H1 (cell line): ENCODE data around the gene AFAP1L1. TPM values are rescaled to one million over a fixed set of nuclear protein-coding genes. Genes with fewer than 3 reads are reported as not detected.

ENCODE experiments used
- CTCF ChIA-PET: fragments of 300-600 bp; sonication (Branson Sonifier 250); formaldehyde crosslinking; loops from one replicate; lab custom pipeline; 2021; ENCODE audit not compliant: partially characterized antibody; lab: Charles Lee
- POLR2A ChIA-PET: fragments of 300-600 bp; sonication (Branson Sonifier 250); formaldehyde crosslinking; loops from one replicate; lab custom pipeline; 2021; ENCODE audit warnings: inconsistent platforms; ENCODE audit not compliant: partially characterized antibody; lab: Charles Lee
- DNase-seq, 2 experiments: peaks; one replicate each; pipeline versions ENCODE4 v3.0.0 to v3.0.0-alpha.2; 2010 to 2022; ENCODE audit warnings: low spot score in 2 of 2, low read depth in 1 of 2, mixed read lengths in 1 of 2
- FAIRE-seq: peaks from 2 replicates; lab custom pipeline; 2011; peaks lifted over from hg19 to GRCh38; lab: Jason Lieb, UNC
- H2AFZ ChIP-seq: 2 replicates; pipeline ENCODE4 v1.8.1; 2012; ENCODE audit warnings: low read length, inconsistent platforms
- H2AK5ac ChIP-seq: 2 replicates; pipeline ENCODE4 v1.6.1; 2013; ENCODE audit warnings: low read depth, low read length
- H2BK120ac ChIP-seq: replicated peaks from 2 replicates; pipeline ENCODE3; 2013; ENCODE audit warnings: low read depth, low read length, inconsistent platforms
- H2BK12ac ChIP-seq: 2 replicates; pipeline ENCODE4 v1.6.1; 2013; ENCODE audit warnings: low read depth, low read length
- H2BK15ac ChIP-seq: 2 replicates; pipeline ENCODE4 v1.6.1; 2013; ENCODE audit warnings: low read length
- H2BK20ac ChIP-seq: 2 replicates; pipeline ENCODE4 v1.6.1; 2013; ENCODE audit warnings: low read length
- H2BK5ac ChIP-seq: 2 replicates; pipeline ENCODE4 v1.6.1; 2013; ENCODE audit warnings: low read depth, low read length
- H3K14ac ChIP-seq: 2 replicates; pipeline ENCODE4 v1.6.1; 2013; ENCODE audit warnings: inconsistent platforms; ENCODE audit not compliant: insufficient read length
- H3K18ac ChIP-seq: 2 replicates; pipeline ENCODE4 v1.6.1; 2013; ENCODE audit warnings: low read length; ENCODE audit errors: extremely low read depth
- H3K23ac ChIP-seq: 2 replicates; pipeline ENCODE4 v1.6.1; 2013; ENCODE audit warnings: inconsistent platforms; ENCODE audit not compliant: insufficient read length
- H3K23me2 ChIP-seq: 2 replicates; pipeline ENCODE4 v1.6.1; 2013; ENCODE audit warnings: low read depth, low read length
- H3K27ac ChIP-seq: 2 replicates; pipeline ENCODE4 v1.6.1; 2011; ENCODE audit warnings: low read depth, low read length, inconsistent platforms
- H3K27me3 ChIP-seq, 4 experiments: replicated peaks in 1 of 4; 1 replicate in 1 of 4; 2 replicates in 3 of 4; pipeline versions ENCODE4 v1.6.1 to v1.8.1; 2011 to 2013; ENCODE audit warnings: low read length in 3 of 4, mild to moderate bottlenecking in 3 of 4, inconsistent platforms in 2 of 4, mixed read lengths in 2 of 4, moderate library complexity in 1 of 4; ENCODE audit not compliant: control insufficient read depth in 3 of 4, insufficient read depth in 3 of 4; ENCODE audit errors: extremely low read depth in 1 of 4
- H3K36me3 ChIP-seq, 4 experiments: 2 replicates each; pipeline versions ENCODE4 v1.6.1 to v1.8.1; 2011 to 2013; ENCODE audit warnings: mild to moderate bottlenecking in 4 of 4, low read length in 3 of 4, moderate library complexity in 2 of 4, control low read depth in 1 of 4, inconsistent platforms in 1 of 4; ENCODE audit not compliant: insufficient read depth in 4 of 4, control insufficient read depth in 2 of 4
- H3K4ac ChIP-seq: replicated peaks from 2 replicates; pipeline ENCODE3; 2013; ENCODE audit warnings: low read length, low read depth, mixed read lengths, inconsistent platforms; ENCODE audit not compliant: insufficient read length
- H3K4me1 ChIP-seq, 4 experiments: replicated peaks in 1 of 4; 1 replicate in 1 of 4; 2 replicates in 3 of 4; pipeline versions ENCODE4 v1.6.1 to v1.8.1; 2011 to 2013; ENCODE audit warnings: low read length in 3 of 4, inconsistent platforms in 2 of 4, mixed read lengths in 1 of 4; ENCODE audit not compliant: insufficient read depth in 4 of 4, control insufficient read depth in 3 of 4
- H3K4me2 ChIP-seq, 2 experiments: 2 replicates each; pipeline versions ENCODE4 v1.6.1 to v1.8.1; 2011 to 2013; ENCODE audit warnings: low read depth in 2 of 2, low read length in 2 of 2, control low read depth in 1 of 2, inconsistent platforms in 1 of 2, mild to moderate bottlenecking in 1 of 2; ENCODE audit not compliant: insufficient read depth in 1 of 2
- H3K4me3 ChIP-seq, 4 experiments: fragments of 200-600, 300-600 bp in 1 of 4; sonication (generic), shearing (Covaris generic), sonication (Bioruptor Twin) in 1 of 4; 2 replicates each; pipeline versions ENCODE4 v1.5.1 to v1.8.1; 2011 to 2016; ENCODE audit warnings: low read length in 4 of 4, low read depth in 3 of 4, control low read depth in 2 of 4, inconsistent platforms in 2 of 4, mild to moderate bottlenecking in 2 of 4, mixed read lengths in 1 of 4, moderate library complexity in 1 of 4; ENCODE audit not compliant: insufficient read depth in 2 of 4; ENCODE audit errors: extremely low read depth in 1 of 4
- H3K56ac ChIP-seq: replicated peaks from 2 replicates; pipeline ENCODE3; 2013; ENCODE audit warnings: low read depth, mild to moderate bottlenecking, mixed read lengths, low read length, inconsistent platforms; ENCODE audit not compliant: insufficient read length
- H3K79me1 ChIP-seq: 2 replicates; pipeline ENCODE4 v1.6.1; 2013; ENCODE audit warnings: low read depth, low read length, control low read depth
- H3K79me2 ChIP-seq, 2 experiments: 2 replicates each; pipeline versions ENCODE4 v1.6.1 to v1.8.1; 2012 to 2013; ENCODE audit warnings: low read length in 2 of 2, mild to moderate bottlenecking in 2 of 2, inconsistent platforms in 1 of 2; ENCODE audit not compliant: insufficient read depth in 2 of 2, control insufficient read depth in 1 of 2
- H3K9ac ChIP-seq, 4 experiments: replicated peaks in 1 of 4; 1 replicate in 1 of 4; 2 replicates in 3 of 4; pipeline versions ENCODE4 v1.6.1 to v1.8.1; 2011 to 2013; ENCODE audit warnings: low read depth in 3 of 4, low read length in 3 of 4, control low read depth in 2 of 4, mild to moderate bottlenecking in 2 of 4, moderate library complexity in 2 of 4, inconsistent platforms in 1 of 4; ENCODE audit errors: extremely low read depth in 1 of 4
- H3K9me3 ChIP-seq, 2 experiments: 2 replicates each; pipeline versions ENCODE4 v1.6.1 to v1.8.1; 2012 to 2013; ENCODE audit warnings: mild to moderate bottlenecking in 2 of 2, moderate library complexity in 2 of 2, control low read depth in 1 of 2, inconsistent platforms in 1 of 2, low read depth in 1 of 2, low read length in 1 of 2, mixed read lengths in 1 of 2; ENCODE audit not compliant: insufficient read depth in 2 of 2
- H4K20me1 ChIP-seq, 2 experiments: replicated peaks in 1 of 2; 2 replicates each; pipeline versions ENCODE3 to v1.8.1; 2011 to 2013; ENCODE audit warnings: inconsistent platforms in 2 of 2, low read length in 2 of 2, mild to moderate bottlenecking in 1 of 2; ENCODE audit not compliant: insufficient read depth in 2 of 2, control insufficient read depth in 1 of 2
- H4K5ac ChIP-seq: 2 replicates; pipeline ENCODE4 v1.6.1; 2013; ENCODE audit warnings: low read length, low read depth, mixed read lengths, inconsistent platforms; ENCODE audit not compliant: insufficient read length
- H4K8ac ChIP-seq: 2 replicates; pipeline ENCODE4 v1.8.0; 2013; ENCODE audit warnings: mild to moderate bottlenecking, moderate library complexity, low read length, inconsistent platforms; ENCODE audit not compliant: insufficient read depth; ENCODE audit errors: extremely low read depth
- H4K91ac ChIP-seq: replicated peaks from 2 replicates; pipeline ENCODE3; 2013; ENCODE audit warnings: low read length, mixed read lengths, inconsistent platforms; ENCODE audit not compliant: insufficient read length
- BCL11A ChIP-seq, 2 experiments: IDR thresholded peaks; one replicate each; pipeline ENCODE4 v1.6.1; 2011; ENCODE audit warnings: low read depth in 2 of 2, low read length in 2 of 2, mild to moderate bottlenecking in 2 of 2
- CHD1 ChIP-seq: IDR thresholded peaks from 2 replicates; pipeline ENCODE4 v1.6.1; 2012; ENCODE audit warnings: low read depth, low read length, improper control_type of control experiment
- CTBP2 ChIP-seq: IDR thresholded peaks from 2 replicates; pipeline ENCODE4 v1.7.0; 2011; ENCODE audit warnings: borderline replicate concordance, mild to moderate bottlenecking, moderate library complexity, mixed read lengths, low read length; ENCODE audit not compliant: insufficient read depth, insufficient read length
- HDAC6 ChIP-seq: IDR thresholded peaks from one replicate; pipeline ENCODE4 v1.7.1; 2012; ENCODE audit warnings: low read depth, mild to moderate bottlenecking, inconsistent platforms, low read length, moderate library complexity
- KDM1A ChIP-seq: fragments of 200-600, 300-600 bp; sonication (generic); IDR thresholded peaks from 2 replicates; pipeline ENCODE4 v1.7.1; 2016; ENCODE audit warnings: mild to moderate bottlenecking, low read length, borderline replicate concordance
- KDM4A ChIP-seq: IDR thresholded peaks from one replicate; pipeline ENCODE4 v1.7.1; 2012; ENCODE audit warnings: low read depth, mild to moderate bottlenecking, moderate library complexity, low read length, inconsistent platforms; ENCODE audit not compliant: severe bottlenecking
- RAD21 ChIP-seq, 2 experiments: IDR thresholded peaks in 1 of 2; conservative IDR thresholded peaks in 1 of 2; 2 replicates each; pipeline ENCODE4 v1.6.1; 2011; ENCODE audit warnings: low read depth in 2 of 2, low read length in 2 of 2, improper control_type of control experiment in 1 of 2, inconsistent platforms in 1 of 2, mild to moderate bottlenecking in 1 of 2, moderate library complexity in 1 of 2
- RFX5 ChIP-seq: IDR thresholded peaks from 2 replicates; pipeline ENCODE4 v1.6.1; 2011; ENCODE audit warnings: low read depth, low read length, improper control_type of control experiment, borderline replicate concordance
- SIRT6 ChIP-seq: IDR thresholded peaks from one replicate; pipeline ENCODE4 v1.7.1; 2012; ENCODE audit warnings: low read length, inconsistent platforms
- SP2 ChIP-seq: IDR thresholded peaks from 2 replicates; pipeline ENCODE4 v1.6.1; 2012; ENCODE audit warnings: mild to moderate bottlenecking, low read length, inconsistent platforms
- SP4 ChIP-seq: IDR thresholded peaks from 2 replicates; pipeline ENCODE4 v1.6.1; 2012; ENCODE audit warnings: low read length, inconsistent platforms
- SRF ChIP-seq: IDR thresholded peaks from 2 replicates; pipeline ENCODE4 v1.6.1; 2011; ENCODE audit warnings: mild to moderate bottlenecking, low read depth, low read length, moderate library complexity
- TBP ChIP-seq: IDR thresholded peaks from 2 replicates; pipeline ENCODE4 v1.6.1; 2011; ENCODE audit warnings: low read depth, low read length, improper control_type of control experiment
- YY1 ChIP-seq: IDR thresholded peaks from 2 replicates; pipeline ENCODE4 v1.6.1; 2011; ENCODE audit warnings: low read depth, mild to moderate bottlenecking, low read length
- WGBS, 2 experiments: shearing (Covaris generic) in 1 of 2; methylation state at CpG; one replicate each; pipeline versions ENCODE4 v1.1.6 to v1.1.7; 2013 to 2015; ENCODE audit warnings: low lambda C conversion rate in 2 of 2, mixed read lengths in 2 of 2, inconsistent platforms in 1 of 2, low coverage in 1 of 2, missing lambda C conversion rate in 1 of 2; ENCODE audit not compliant: insufficient replicate concordance in 2 of 2, insufficient coverage in 1 of 2, insufficient read length in 1 of 2; ENCODE audit errors: extremely low coverage in 1 of 2, missing lambda C conversion rate in 1 of 2; 5-methylcytosine and 5-hydroxymethylcytosine counted together
- polyA plus RNA-seq, 7 experiments: library from polyadenylated mRNA; depleted of rRNA in 3 of 7; stranded (reverse) in 5 of 7; unstranded in 2 of 7; fragments of >200 nt in 5 of 7; fragments of 200-250 nt in 2 of 7; gene quantifications; 1 replicate in 5 of 7; 2 replicates in 1 of 7; 4 replicates in 1 of 7; pipeline versions ENCODE4 v1.2.1 to v1.2.3, GENCODE V29; 2011 to 2013; ENCODE audit warnings: missing spikeins in 2 of 7, mixed read lengths in 2 of 7
- total RNA-seq: library from RNA; stranded (reverse); fragmentation: NEBNext Ultra II Directional; extraction: Animal tissue kit (Norgen Biotek cat#: 25700); gene quantifications from 2 replicates; pipeline ENCODE4 v1.2.1, GENCODE V29; 2021

AFAP1L1 gene
- total and polyA plus RNA-seq, 2 of the 8 experiments (the other 6 are each of a cell fraction or from before 2014, with no cell fraction given) = 0.79 to 4.7 TPM

GRCh38 chr5:149376104-149376503, 104.4 kb downstream of the AFAP1L1 start:
- no peak overlapping the region for H3K56ac ChIP-seq
- H4K5ac ChIP-seq = no peak overlapping the region
- H3K9ac ChIP-seq = no peak overlapping the region
- no peak for FAIRE-seq
- H2BK15ac ChIP-seq = no peak overlapping the region
- no peak overlapping the region for H3K18ac ChIP-seq
- no peak overlapping the region for H3K4me3 ChIP-seq
- ChIA-PET CTCF (interaction anchor here (0.6 to 46.1 kb wide), 10 partner anchors 8 to 189 kb away, joined by 3 to 1310 read pairs (median 4); partner anchors contain the start of genes GRPEL2 and IL17B), POLR2A (interaction anchor here (0.6 to 1.4 kb wide), 3 partner anchors 9 to 1244 kb away, joined by 3 to 6 read pairs (median 4); no protein-coding TSS in a partner anchor)
- no peak overlapping the region for H2BK120ac ChIP-seq
- no peak overlapping the region for H3K4ac ChIP-seq
- H2BK12ac ChIP-seq = no peak overlapping the region
- no peaks in the 10 kb centered on the region for H4K20me1 ChIP-seq
- no peak overlapping the region for H4K91ac ChIP-seq
- no peaks in the 10 kb centered on the region; a peak in 4 of 7 replicates for H3K4me1 ChIP-seq
- H3K9me3 ChIP-seq = no peaks in the 10 kb centered on the region
- H3K79me1 ChIP-seq = no peaks in the 10 kb centered on the region
- H2AFZ ChIP-seq = no peak overlapping the region
- no peak overlapping the region for H3K27ac ChIP-seq
- peak overlapping the region; percentile 14; the same call in 1 of the 2 replicates for H4K8ac ChIP-seq
- H3K23ac ChIP-seq = no peak overlapping the region
- DNase-seq = no peak
- no peaks in the 10 kb centered on the region for H3K79me2 ChIP-seq
- no peak overlapping the region for H2AK5ac ChIP-seq
- WGBS, 2 experiments = 93% methylated on average over 12 of the region's 12 CpGs; no CpG with 5 or more reads in 1 of the 2 experiments
- H3K27me3 ChIP-seq = no peaks in the 10 kb centered on the region
- H2BK5ac ChIP-seq = no peak overlapping the region
- no peaks in the 10 kb centered on the region for H3K23me2 ChIP-seq
- no peak overlapping the region for H2BK20ac ChIP-seq
- H3K4me2 ChIP-seq = no peak overlapping the region
- no peaks in the 10 kb centered on the region for H3K36me3 ChIP-seq
- no peak overlapping the region for H3K14ac ChIP-seq
- no peak for TF ChIP-seq CTBP2
- no peak for TF ChIP-seq SIRT6
- TF ChIP-seq CHD1 = no peak
- no peak for TF ChIP-seq KDM4A
- no peak for TF ChIP-seq RFX5
- no peak for TF ChIP-seq HDAC6
- no peak for TF ChIP-seq BCL11A (IDR thresholded peaks at IDR 0.05; ENCODE audit: low read depth in 2 of 2, low read length in 2 of 2)
- TF ChIP-seq SRF = no peak
- no peak for TF ChIP-seq KDM1A
- TF ChIP-seq RAD21 (IDR thresholded peaks at IDR 0.05 in 1 of 2, conservative IDR thresholded peaks at IDR 0.05 in 1 of 2; ENCODE audit: low read depth in 2 of 2, low read length in 2 of 2) = no peak
- no peak for TF ChIP-seq TBP
- TF ChIP-seq SP4 = no peak
- TF ChIP-seq SP2 = no peak
- TF ChIP-seq YY1 = no peak
